ENCODE results near the gene CCSER2.
"Not testable (repeated sequence)": the region's sequence is repeated elsewhere in the genome, so short reads cannot be mapped to it uniquely, and the experiment has no call there.

- not testable (repeated sequence) for TF ChIP-seq ISL1 (CRISPR knock-in tag; IDR thresholded peaks at IDR 0.05); TOX (CRISPR knock-in tag; IDR thresholded peaks at IDR 0.05; ENCODE audit: borderline replicate concordance); ZFP3 (CRISPR knock-in tag; IDR thresholded peaks at IDR 0.05); CREB5 (CRISPR knock-in tag; IDR thresholded peaks at IDR 0.05; ENCODE audit: low read depth); ZFP30 (CRISPR knock-in tag; IDR thresholded peaks at IDR 0.05)
Measured at GRCh38 chr10:84525807-84526182, 197.4 kb downstream of the CCSER2 start.

Data from SK-N-SH treated with all-trans-retinoic acid at 6 μM for 48 hours (cell line).